HG03196 (cell line): ENCODE data around the gene HEBP2.
"Not testable (repeated sequence)": the region's sequence is repeated elsewhere in the genome, so short reads cannot be mapped to it uniquely, and the experiment has no call there.

Source experiments
- ATAC-seq: cut with Tn5 transposase; IDR thresholded peaks from one replicate; pipeline ENCODE4 v1.9.1; 2021; ENCODE audit not compliant: unreplicated experiment

Gene HEBP2, protein sequence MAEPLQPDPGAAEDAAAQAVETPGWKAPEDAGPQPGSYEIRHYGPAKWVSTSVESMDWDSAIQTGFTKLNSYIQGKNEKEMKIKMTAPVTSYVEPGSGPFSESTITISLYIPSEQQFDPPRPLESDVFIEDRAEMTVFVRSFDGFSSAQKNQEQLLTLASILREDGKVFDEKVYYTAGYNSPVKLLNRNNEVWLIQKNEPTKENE

DNA sequence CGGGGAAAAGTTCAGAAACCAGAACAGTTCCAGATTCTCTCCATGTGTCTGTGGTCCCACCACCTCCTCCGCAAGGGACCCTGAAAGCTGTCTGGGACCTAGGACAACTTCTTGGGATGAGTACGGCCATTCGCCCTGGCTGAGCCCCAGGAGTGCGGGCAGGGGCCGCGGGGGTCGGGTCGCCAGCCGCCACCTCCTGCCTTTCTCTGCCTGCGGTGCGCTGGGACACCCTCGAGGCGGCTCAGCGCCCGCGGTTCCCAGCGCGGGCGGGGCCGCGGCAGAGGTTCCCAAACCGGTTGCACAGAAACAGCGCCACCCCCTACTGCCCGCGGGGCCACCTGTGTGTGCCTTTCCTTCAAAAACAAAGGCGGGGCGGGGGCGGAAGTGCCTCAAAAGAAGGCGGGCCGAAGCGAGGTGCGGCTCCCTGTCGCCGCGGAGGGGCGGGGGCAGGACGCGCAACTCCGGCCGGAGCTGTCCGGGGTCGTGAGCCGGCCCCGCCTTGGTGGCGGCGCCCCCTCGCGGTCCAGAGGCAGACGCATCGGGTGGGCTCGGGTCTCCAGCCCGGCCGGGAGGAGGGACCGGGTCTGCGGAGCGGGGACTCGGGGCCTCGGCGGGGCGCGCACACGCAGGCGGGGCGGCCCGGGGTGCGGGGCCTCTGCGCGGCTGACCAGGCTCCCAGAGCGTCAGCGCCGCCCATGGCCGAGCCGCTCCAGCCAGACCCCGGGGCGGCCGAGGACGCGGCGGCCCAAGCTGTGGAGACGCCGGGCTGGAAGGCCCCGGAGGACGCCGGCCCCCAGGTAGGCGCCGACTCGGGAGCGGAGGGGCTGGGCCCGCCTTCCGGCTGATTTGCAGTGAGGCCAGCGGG is at the start of gene HEBP2:
Gene HEBP2 (plus strand): TSS at position 423 of the 865 bp plus-strand sequence. CDS start 273 bp downstream, at position 696.
- peak; percentile 83 for ATAC-seq

DNA sequence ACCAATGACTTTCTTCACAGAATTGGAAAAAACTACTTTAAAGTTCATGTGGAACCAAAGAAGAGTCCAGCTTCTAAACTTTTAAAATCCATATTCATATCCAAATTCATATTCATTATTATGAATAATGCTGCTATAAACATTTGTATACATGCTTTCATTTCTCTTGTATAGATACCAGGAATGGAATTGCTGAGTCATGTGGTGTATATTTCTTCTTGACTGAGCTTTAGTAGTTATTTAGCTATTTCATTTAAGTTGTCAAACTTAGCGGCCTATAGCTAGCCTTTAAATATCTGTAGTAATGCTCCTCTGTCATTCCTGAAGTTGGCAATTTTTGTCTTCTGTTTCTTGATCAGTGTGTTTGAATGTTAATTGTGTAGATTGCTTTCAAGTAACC is 46.1 kb upstream of the HEBP2 start:
- ATAC-seq, result no peak

DNA sequence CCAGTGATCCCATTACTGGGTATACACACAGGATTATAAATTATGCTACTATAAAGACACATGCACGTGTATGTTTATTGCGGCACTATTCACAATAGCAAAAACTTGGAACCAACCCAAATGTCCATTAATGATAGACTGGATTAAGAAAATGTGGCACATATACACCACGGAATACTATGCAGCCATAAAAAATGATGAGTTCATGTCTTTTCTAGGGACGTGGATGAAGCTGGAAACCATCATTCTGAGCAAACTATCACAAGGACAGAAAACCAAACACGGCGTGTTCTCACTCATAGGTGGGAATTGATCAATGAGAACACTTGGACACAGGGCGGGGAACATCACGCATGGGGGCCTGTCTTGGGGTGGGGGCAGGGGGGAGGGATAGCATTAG is 35.3 kb upstream of the HEBP2 start:
- ATAC-seq, result not testable (repeated sequence)

DNA sequence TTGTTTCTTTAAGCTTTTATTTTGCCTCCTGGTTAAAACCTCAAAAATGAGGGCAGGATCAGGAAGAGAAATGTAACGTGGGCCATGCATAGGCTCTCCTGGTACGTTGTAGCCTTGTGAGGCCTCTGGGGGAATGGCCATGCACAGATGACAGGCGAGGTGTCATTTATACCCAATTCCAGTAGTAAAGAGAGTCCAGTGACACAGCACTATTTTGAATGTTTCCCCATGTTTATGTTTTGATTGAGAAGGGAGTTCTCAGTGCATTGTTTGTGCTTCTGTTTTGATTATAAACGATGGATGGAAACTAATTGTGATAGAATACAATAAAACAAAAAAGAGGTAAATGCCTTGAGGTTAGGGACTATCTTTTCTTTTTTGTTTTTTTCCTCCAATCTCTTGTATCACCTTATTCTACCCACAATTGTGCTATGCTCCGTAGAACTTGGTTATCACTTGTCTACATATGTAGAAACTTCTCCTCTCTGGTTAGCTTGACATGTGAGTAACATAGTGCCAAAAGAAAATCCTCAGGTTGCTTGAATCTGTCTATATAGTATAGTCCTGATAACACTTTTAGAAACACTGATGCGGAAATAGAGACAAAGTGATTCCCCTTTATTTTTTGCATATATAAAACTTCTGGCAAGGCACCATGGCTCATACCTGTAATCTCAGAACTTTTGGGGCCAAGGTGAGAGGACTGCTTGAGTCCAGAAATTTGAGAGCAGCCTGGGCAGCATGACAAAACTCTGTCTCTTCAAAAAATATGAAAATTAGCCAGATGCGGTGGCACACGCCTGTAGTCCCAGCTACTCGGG is 33.2 kb upstream of the HEBP2 start:
- ATAC-seq, result no peak

DNA sequence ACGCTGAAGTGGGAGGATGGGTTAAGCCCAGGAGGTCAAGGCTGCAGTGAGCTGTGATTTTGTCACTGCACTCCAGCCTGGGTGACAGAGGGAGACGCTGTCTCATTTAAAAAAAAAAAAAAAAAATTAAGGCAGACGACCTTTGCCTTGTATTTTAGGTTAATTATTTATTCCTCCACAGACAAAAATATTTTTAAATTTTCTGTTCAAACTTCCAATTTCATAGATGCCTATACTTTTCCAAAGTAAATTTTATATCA is 32.6 kb upstream of the HEBP2 start:
- ATAC-seq, result no peak

DNA sequence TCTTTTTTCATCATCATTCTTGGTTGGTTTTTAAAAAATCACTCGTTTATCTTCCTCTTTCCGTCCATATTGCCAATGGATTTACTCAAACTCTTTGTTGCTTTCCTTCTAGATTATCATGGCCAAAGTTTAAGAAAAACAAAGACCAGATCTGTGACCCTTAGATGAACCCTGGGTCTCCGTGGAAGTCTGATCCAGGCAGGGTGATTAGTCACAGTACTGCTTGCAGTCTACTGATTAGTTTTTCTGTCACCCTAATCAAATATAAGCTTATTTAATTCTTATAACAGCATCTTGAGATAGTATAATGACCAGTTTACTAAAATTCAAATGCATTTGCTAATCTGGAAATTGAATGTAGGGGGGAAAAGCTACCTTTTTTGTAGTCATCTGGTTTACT is 32.3 kb upstream of the HEBP2 start:
- no peak for ATAC-seq

DNA sequence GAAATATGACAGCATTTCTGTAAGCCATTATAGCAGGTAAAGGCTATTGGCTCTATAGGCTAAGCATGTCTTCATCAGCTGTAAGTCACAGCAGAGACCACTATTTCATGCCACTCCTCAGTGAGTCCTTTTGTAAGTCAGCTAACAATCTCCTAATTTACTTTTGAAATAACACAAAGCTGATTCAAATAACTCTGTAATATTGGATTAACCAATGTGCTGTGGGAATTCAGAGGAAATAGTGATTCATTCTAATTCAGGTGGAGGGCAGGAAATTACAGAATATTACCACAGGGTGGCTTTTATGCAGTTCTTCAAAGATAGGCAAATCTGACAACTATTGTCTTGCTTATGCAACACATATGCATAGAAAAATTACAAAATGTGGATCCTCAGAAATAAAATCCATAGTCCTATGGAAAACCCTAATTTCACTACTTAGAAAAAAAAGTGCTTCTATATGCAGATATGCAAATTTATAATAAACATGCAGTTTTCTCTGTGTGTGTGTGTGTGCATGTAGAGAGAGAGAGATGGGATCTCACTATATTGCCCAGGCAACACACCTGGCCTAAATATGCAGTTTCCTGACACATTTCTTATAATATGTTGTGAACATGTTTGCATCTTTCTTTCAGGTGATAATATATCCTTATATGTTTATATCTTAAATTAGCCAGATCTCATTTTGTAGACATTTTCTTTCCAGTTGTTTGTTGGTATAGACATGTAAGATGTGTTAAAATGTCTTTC is 31.1 kb upstream of the HEBP2 start:
- no peak for ATAC-seq

DNA sequence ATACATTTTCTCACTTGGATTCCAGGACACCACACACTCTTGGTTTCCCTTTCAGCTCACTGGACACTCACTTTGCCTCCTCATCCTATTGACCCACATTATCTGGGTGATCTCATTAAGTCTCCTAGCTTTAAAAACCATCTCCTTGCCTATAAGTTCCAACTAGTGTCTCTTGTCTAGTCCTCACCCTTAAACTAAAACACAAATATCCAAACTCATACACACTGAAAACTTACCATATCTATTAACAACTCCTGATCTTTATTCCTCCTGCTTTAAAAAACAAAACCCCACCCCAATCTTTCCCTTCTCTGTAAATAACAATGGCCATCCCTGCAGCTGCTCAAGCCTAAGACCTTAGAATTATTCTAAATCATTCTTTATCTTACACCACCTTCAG is 29.8 kb upstream of the HEBP2 start:
- ATAC-seq, result no peak

DNA sequence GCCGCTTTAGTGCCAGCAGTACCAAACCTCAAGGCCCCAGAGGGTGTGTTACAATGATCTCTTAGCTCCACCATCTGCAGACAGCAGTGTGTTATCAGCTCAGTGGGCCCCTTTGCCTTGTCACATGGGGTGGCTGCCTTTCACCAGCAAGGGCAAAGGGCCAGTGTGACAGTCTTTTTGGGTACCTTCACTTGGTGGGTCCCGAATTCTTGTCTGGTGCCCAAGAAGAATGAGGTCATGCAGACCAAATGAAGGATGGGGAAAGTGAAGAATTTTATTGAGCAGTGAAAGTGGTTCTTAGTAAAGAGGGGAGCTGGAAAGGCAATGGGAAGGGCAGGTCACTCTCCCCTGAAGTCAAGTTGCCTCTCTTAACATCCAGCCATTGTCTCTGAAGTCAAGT is 29.2 kb upstream of the HEBP2 start:
- no peak for ATAC-seq

DNA sequence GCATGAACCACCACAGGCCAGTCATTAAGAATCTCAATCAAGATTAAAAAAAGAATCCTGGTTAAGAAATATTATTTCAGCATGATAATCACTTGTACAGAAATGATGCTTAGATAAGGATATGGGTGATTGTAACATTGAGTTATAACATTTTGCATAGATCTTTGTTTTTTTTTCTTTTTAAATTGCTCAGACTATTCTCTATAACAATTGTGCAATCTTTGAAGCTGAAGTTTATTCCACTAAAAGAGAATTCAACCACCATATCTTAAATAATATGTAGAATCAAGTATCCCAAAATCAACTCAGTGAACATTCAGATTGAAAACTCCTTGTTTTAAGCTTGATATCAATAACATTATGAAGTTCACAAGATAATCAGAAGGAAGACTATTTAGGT is 27.0 kb upstream of the HEBP2 start:
- no peak for ATAC-seq

DNA sequence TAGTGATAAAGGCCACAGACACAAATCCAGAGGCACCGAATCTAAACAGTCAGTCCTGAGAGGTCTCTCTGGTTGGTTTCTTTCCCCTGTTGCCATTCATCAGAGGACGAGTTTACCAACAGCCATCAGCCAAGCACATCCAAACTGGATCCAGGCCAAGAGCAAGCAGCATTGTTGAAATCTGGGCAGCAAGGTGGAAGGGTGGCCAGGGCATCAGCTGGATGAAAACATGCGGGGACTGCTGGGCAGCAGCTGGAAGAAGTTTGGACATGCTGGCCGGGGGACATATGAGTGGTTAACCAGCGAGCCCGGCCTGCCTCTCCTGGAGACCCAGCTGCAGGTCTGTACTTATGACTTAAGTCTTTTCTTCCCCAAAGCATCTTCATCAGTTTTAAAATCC is 26.2 kb upstream of the HEBP2 start, which contains the start of gene SMIM28:
Gene SMIM28 (plus strand): TSS at position 62 of the 400 bp plus-strand sequence. CDS start 168 bp downstream, at position 230.
- no peak for ATAC-seq

DNA sequence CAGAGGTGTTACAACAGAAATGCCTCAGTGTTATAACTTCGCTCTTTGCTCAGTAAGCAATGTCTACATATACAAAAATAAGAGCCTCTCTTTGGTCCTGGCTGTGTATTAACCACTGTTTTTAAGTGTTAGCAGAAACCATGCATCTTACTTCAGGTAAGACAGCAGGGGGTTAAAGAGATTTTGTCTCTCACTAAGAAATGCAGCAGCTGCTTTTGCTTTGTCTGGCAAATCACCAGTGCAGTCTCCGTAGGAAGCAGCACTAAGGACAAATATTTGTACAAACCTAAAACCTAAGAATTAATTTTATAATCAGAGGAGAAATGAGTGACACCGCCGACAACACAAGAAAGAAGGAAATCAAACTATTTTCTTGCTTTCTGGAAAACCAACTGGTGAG is 25.6 kb upstream of the HEBP2 start:
- no peak for ATAC-seq

DNA sequence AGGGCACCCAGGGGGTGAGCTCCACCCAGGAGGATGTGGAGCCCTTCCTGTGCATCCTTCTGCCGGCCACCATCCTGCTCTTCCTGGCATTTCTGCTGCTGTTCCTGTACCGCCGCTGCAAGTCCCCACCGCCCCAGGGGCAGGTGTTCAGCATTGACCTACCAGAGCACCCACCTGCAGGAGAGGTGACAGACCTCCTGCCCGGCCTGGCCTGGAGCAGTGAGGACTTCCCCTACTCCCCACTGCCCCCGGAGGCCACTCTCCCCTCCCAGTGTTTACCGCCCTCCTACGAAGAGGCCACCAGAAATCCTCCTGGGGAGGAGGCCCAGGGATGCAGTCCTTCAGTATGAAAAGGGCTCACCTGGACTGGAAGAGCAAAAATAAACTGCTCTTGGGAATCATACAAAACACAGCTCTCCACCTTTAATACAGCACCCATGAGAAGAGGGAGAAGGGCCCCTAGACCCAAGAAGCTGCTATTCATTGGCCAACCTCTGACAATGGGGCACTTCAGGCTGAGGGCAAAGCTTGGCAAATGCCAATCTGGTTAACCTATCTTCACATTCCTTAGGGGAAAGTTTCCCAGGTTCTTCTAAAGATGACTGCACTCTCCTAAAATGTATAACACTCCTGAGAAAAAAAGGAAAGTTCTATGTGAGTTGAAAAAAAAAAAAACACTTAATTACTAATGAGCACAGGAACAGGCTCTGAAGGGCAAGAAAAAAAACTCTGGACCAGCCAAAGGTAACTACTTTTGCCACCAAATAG is 21.3 kb upstream of the HEBP2 start:
- no peak for ATAC-seq

DNA sequence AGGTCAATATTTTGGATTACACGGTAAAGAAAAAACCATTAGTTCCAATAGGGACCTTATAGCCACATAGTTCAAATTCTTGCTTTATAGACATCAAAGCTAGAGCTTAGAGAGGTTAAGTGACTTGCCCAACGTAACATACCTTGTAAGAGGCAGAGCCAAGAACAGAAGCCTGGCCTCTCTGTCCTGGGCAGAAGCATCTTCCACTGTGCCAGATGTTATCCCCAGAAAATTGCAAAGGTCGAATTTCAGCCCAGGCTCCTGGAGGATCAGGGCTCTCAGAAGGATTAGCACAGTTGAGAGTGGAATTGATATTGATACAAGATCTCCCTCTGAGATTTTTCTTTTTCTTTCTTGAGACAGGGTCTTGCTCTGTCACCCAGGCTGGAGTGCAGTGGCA is 20.2 kb upstream of the HEBP2 start:
- no peak for ATAC-seq

DNA sequence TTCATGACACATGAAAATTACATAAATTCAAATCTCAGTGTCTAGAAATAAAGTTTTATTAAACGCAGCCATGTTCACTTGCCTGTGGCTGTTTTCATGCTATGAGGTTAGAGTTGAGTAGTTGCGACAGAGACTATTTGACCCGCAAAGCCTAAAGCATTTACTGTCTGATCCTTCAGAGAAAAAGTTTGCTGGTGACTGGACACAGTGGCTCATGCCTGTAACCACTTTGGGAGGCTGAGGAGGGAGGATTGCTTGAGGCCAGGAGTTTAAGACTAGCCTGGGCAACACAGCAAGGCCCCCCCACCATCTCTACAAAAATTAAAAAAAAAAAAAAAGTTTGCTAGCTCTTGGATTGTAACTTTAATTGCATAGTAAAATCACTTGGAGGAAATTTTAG is 17.1 kb upstream of the HEBP2 start:
- no peak for ATAC-seq

DNA sequence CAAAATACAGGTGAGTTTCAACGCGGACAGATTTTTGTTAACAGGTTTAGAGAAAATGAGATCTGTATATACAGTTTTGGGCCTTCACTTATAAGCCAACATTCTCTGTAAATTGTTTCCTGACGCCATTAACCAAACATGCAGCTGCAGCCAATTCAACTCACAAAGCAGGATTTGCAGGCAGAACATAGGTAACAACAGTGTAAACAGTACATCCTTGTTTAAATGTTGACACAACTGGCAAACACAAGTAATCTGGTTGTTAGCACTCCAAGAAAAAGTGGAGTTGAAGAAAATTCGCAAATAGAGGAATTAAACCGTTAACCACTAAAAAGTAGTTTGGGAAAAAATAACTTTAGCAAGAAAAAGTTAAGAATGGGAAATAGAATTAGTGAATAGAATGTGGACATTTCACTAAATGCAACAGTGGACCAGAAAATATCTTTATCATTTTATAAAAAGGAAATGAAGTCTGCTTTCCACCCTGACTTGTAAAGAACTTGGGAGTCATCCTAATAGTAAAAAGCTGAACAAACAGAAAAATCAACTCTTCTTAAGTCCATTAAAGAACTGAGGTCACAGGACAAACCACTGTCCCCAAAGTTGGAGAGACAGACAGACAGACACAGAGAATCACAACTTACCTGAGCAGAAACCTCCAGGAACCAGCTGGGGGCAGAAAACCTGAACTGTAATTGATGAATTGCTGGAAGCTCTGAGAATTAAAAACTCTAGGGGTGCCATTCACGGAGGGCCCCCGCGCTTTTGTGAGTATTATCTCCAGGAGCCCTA is 16.2 kb upstream of the HEBP2 start:
- ATAC-seq, result no peak

DNA sequence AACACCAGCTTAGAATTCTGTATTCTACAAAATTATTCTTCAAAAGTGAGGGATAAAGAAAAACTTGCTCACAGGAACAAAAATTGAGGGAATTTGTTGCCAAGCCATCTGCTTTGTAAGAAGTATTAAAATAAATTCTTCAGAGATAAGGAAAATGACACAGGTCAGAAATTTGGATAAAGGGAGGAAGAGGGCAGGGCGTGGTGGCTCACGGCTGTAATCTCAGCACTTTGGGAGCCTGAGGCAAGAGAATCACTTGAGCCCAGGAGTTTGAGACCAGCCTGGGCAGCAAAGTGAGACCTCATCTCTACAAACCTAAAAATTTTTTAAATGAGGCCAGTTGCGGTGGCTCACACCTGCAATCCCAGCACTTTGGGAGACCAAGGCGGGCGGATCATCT is 14.5 kb upstream of the HEBP2 start:
- no peak for ATAC-seq

DNA sequence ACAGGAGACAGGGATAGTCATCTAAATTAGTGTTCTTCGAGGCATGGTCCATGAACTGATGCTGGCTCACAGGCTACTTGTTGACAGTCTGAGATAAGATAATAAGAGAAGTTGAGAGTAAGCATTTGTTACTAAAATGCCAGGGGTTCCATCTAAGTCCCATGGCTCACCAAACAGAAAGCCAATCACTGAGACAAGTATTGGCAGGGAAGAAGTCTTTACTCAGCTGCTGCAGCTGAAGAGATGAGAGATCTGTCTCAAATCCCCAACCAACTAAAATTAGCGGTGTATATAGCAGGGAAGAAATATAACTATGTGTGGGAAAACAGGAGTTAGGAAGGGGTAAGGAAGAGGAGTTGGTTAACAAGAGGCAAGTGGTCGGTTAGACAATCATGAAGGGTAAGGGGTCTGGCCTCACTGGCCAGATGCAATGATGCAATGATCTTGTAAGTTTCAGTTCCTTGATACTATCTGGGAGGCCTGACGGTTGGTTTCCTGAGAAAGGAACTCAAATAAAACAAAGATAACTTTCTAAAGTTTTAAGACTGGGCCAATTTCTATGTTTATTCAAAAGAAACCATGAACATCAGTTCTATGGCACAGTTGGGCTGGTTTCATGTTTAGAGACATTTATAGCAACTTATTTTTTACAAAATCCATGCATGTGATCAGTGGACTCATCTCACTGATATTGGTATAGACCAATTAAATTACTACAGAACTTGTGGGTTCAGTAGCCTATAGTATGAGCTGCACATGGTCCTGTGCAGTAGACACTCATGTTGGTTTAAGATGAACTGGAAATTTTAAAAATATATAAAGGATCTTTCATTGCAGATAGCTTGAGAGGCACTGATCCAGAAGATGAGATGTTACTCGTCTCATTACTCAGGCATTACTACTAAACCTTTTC is 9.9 kb upstream of the HEBP2 start:
- ATAC-seq, result no peak

DNA sequence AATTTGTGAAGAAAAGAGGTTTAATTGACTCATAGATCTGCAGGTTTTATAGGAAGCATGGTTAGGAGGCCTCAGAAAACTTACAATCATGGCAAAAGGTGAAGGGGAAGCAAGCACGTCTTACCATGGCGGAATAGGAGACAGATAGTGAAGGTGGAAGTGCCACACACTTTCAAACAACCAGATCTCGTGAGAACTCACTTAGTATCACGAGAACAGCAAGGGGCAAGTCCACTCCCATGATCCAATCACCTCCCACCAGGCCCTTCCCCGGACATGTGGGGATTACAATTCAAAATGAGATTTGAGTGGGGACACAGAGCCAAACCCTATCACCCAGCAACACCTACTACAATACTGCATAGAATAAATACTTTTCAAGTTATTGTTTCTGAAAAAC is 7.3 kb upstream of the HEBP2 start:
- no peak for ATAC-seq
